HG02981 (cell line): ENCODE measurements around the gene ALDH3A1.

ENCODE experiments used
- ATAC-seq: cut with Tn5 transposase; IDR thresholded peaks from one replicate; pipeline ENCODE4 v1.9.1; 2021; ENCODE audit warnings: mild to moderate bottlenecking, moderate library complexity; ENCODE audit not compliant: unreplicated experiment

Gene ALDH3A1

GRCh38 chr17:19742495-19742894, 5.6 kb downstream of the ALDH3A1 start:
- ATAC-seq: no peak

GRCh38 chr17:19741832-19742457, 6.2 kb downstream of the ALDH3A1 start:
- ATAC-seq: no peak

GRCh38 chr17:19740933-19741332, 7.2 kb downstream of the ALDH3A1 start:
- ATAC-seq: no peak

GRCh38 chr17:19739241-19740201, 8.6 kb downstream of the ALDH3A1 start:
- ATAC-seq: no peak

- ATAC-seq: no peak
Measured at GRCh38 chr17:19738757-19739156, 9.3 kb downstream of the ALDH3A1 start.

- no peak for ATAC-seq
Measured at GRCh38 chr17:19738073-19738449, 10.0 kb downstream of the ALDH3A1 start.

GRCh38 chr17:19737305-19738072, 10.6 kb downstream of the ALDH3A1 start:
- ATAC-seq: no peak

- no peak for ATAC-seq
Measured at GRCh38 chr17:19736071-19736470, 12.0 kb downstream of the ALDH3A1 start.

- no peak for ATAC-seq
Measured at GRCh38 chr17:19733953-19734526, 14.1 kb downstream of the ALDH3A1 start.

- ATAC-seq: no peak
Measured at GRCh38 chr17:19731626-19732025, 16.5 kb downstream of the ALDH3A1 start.

GRCh38 chr17:19730843-19731242, 17.3 kb downstream of the ALDH3A1 start:
- no peak for ATAC-seq

GRCh38 chr17:19729900-19730299, 18.2 kb downstream of the ALDH3A1 start:
- no peak for ATAC-seq

GRCh38 chr17:19728084-19728495, 20.0 kb downstream of the ALDH3A1 start:
- ATAC-seq: no peak

GRCh38 chr17:19727501-19728078, 20.5 kb downstream of the ALDH3A1 start:
- ATAC-seq: no peak

- ATAC-seq: no peak
Measured at GRCh38 chr17:19726631-19727376, 21.3 kb downstream of the ALDH3A1 start.

GRCh38 chr17:19725486-19725885, 22.6 kb downstream of the ALDH3A1 start:
- no peak for ATAC-seq

- no peak for ATAC-seq
Measured at GRCh38 chr17:19724501-19725420, 23.3 kb downstream of the ALDH3A1 start.

- ATAC-seq: no peak
Measured at GRCh38 chr17:19723964-19724363, 24.1 kb downstream of the ALDH3A1 start.
